H9 (cell line): ENCODE results near the gene UNC5C. TPM values are rescaled to one million over a fixed set of nuclear protein-coding genes. Genes with fewer than 3 reads are reported as not detected.

ENCODE experiments used
- DNase-seq: peaks from one replicate; pipeline ENCODE4 v3.0.0-alpha.2; 2017
- H2AFZ ChIP-seq: one replicate; pipeline ENCODE4 v1.6.1; 2013; ENCODE audit warnings: mild to moderate bottlenecking, low read length, control low read depth, moderate library complexity
- H2AK5ac ChIP-seq: 2 replicates; pipeline ENCODE4 v1.6.1; 2013; ENCODE audit warnings: low read length, control low read depth, mixed read lengths; ENCODE audit not compliant: insufficient read length
- H2BK120ac ChIP-seq: one replicate; pipeline ENCODE4 v1.6.1; 2013; ENCODE audit warnings: low read depth, mild to moderate bottlenecking, low read length, control low read depth, inconsistent platforms; ENCODE audit not compliant: poor library complexity, severe bottlenecking
- H2BK12ac ChIP-seq: 2 replicates; pipeline ENCODE4 v1.6.1; 2013; ENCODE audit warnings: low read length, control low read depth, mixed read lengths, low read depth; ENCODE audit not compliant: insufficient read length
- H2BK15ac ChIP-seq: 2 replicates; pipeline ENCODE4 v1.6.1; 2013; ENCODE audit warnings: low read depth, low read length, control low read depth
- H2BK20ac ChIP-seq: one replicate; pipeline ENCODE4 v1.6.1; 2013; ENCODE audit warnings: low read depth, mild to moderate bottlenecking, low read length, control low read depth, inconsistent platforms; ENCODE audit not compliant: poor library complexity, severe bottlenecking
- H2BK5ac ChIP-seq: 2 replicates; pipeline ENCODE4 v1.6.1; 2013; ENCODE audit warnings: low read length, control low read depth, mixed read lengths; ENCODE audit not compliant: insufficient read length
- H3K14ac ChIP-seq: 2 replicates; pipeline ENCODE4 v1.6.1; 2013; ENCODE audit warnings: low read length, control low read depth; ENCODE audit not compliant: insufficient read depth
- H3K18ac ChIP-seq: 2 replicates; pipeline ENCODE4 v1.6.1; 2013; ENCODE audit warnings: low read depth, mild to moderate bottlenecking, mixed read lengths, low read length, control low read depth; ENCODE audit not compliant: insufficient read length
- H3K23ac ChIP-seq: 2 replicates; pipeline ENCODE4 v1.6.1; 2013; ENCODE audit warnings: low read length, control low read depth, mixed read lengths, low read depth; ENCODE audit not compliant: insufficient read length
- H3K23me2 ChIP-seq: 2 replicates; pipeline ENCODE4 v1.6.1; 2013; ENCODE audit warnings: low read depth, mild to moderate bottlenecking, mixed read lengths, low read length, control low read depth; ENCODE audit not compliant: insufficient read length, poor library complexity, severe bottlenecking
- H3K27ac ChIP-seq: 2 replicates; pipeline ENCODE4 v1.5.1; 2013; ENCODE audit warnings: low read length, control low read depth, mixed read lengths, low read depth; ENCODE audit not compliant: insufficient read length
- H3K27me3 ChIP-seq: 2 replicates; pipeline ENCODE4 v1.6.1; 2013; ENCODE audit warnings: low read length, control low read depth, inconsistent platforms; ENCODE audit not compliant: insufficient read depth
- H3K4ac ChIP-seq: 2 replicates; pipeline ENCODE4 v1.6.1; 2013; ENCODE audit warnings: low read depth, mild to moderate bottlenecking, control low read depth, inconsistent platforms, low read length, moderate library complexity
- H3K4me1 ChIP-seq: 2 replicates; pipeline ENCODE4 v1.6.1; 2013; ENCODE audit warnings: low read length, control low read depth, inconsistent platforms; ENCODE audit not compliant: insufficient read depth
- H3K4me2 ChIP-seq: 2 replicates; pipeline ENCODE4 v1.6.1; 2013; ENCODE audit warnings: low read length, control low read depth, mixed read lengths; ENCODE audit not compliant: insufficient read length, insufficient read depth
- H3K56ac ChIP-seq: 2 replicates; pipeline ENCODE4 v1.6.1; 2013; ENCODE audit warnings: low read depth, mild to moderate bottlenecking, mixed read lengths, low read length, control low read depth; ENCODE audit not compliant: insufficient read length
- H3K79me1 ChIP-seq: 2 replicates; pipeline ENCODE4 v1.6.1; 2013; ENCODE audit warnings: low read depth, mild to moderate bottlenecking, moderate library complexity, low read length, control low read depth, inconsistent platforms; ENCODE audit not compliant: insufficient read depth, poor library complexity, severe bottlenecking
- H3K79me2 ChIP-seq: 2 replicates; pipeline ENCODE4 v1.6.1; 2013; ENCODE audit warnings: low read length, control low read depth, inconsistent platforms; ENCODE audit not compliant: insufficient read depth
- H3K9ac ChIP-seq: 2 replicates; pipeline ENCODE4 v1.6.1; 2013; ENCODE audit warnings: low read length, control low read depth, mixed read lengths; ENCODE audit not compliant: insufficient read length; ENCODE audit errors: extremely low read depth
- H3K9me3 ChIP-seq: one replicate; pipeline ENCODE4 v1.6.1; 2013; ENCODE audit warnings: low read depth, low read length, inconsistent platforms; ENCODE audit not compliant: control insufficient read depth
- H3T11ph ChIP-seq: one replicate; pipeline ENCODE4 v1.6.1; 2013; ENCODE audit warnings: mild to moderate bottlenecking, low read length, control low read depth, inconsistent platforms
- H4K20me1 ChIP-seq: one replicate; pipeline ENCODE4 v1.6.1; 2013; ENCODE audit not compliant: control insufficient read depth, insufficient read length, insufficient read depth
- H4K5ac ChIP-seq: 2 replicates; pipeline ENCODE4 v1.6.1; 2013; ENCODE audit warnings: low read depth, mild to moderate bottlenecking, mixed read lengths, low read length, control low read depth; ENCODE audit not compliant: insufficient read length
- H4K8ac ChIP-seq: replicated peaks from 2 replicates; pipeline ENCODE4 v1.6.1; 2013; ENCODE audit warnings: low read length, control low read depth, mixed read lengths, low read depth; ENCODE audit not compliant: insufficient read length
- H4K91ac ChIP-seq: 2 replicates; pipeline ENCODE4 v1.6.1; 2013; ENCODE audit warnings: low read depth, mild to moderate bottlenecking, moderate library complexity, mixed read lengths, low read length, control low read depth; ENCODE audit not compliant: insufficient read length
- H3K27ac Mint-ChIP-seq, 3 experiments: 2 replicates in 2 of 3; 3 replicates in 1 of 3; pipeline ENCODE4 v1.8.0; 2020 to 2021; ENCODE audit warnings: mixed read lengths in 3 of 3, mild to moderate bottlenecking in 1 of 3, moderate library complexity in 1 of 3
- H3K27me3 Mint-ChIP-seq: 2 replicates; pipeline ENCODE4 v1.8.0; 2021; ENCODE audit warnings: low read depth, mild to moderate bottlenecking, moderate library complexity, mixed read lengths
- H3K36me3 Mint-ChIP-seq, 3 experiments: 2 replicates in 2 of 3; 3 replicates in 1 of 3; pipeline ENCODE4 v1.8.0; 2020 to 2021; ENCODE audit warnings: low read depth in 3 of 3, mixed read lengths in 3 of 3; ENCODE audit not compliant: insufficient read depth in 1 of 3
- H3K4me1 Mint-ChIP-seq, 2 experiments: 2 replicates each; pipeline ENCODE4 v1.8.0; 2020; ENCODE audit warnings: mixed read lengths in 2 of 2
- H3K4me3 Mint-ChIP-seq, 2 experiments: 2 replicates in 1 of 2; 3 replicates in 1 of 2; pipeline ENCODE4 v1.8.0; 2020 to 2021; ENCODE audit warnings: mild to moderate bottlenecking in 2 of 2, mixed read lengths in 2 of 2, moderate library complexity in 1 of 2
- H3K9me3 Mint-ChIP-seq, 2 experiments: 2 replicates in 1 of 2; 3 replicates in 1 of 2; pipeline ENCODE4 v1.8.0; 2020; ENCODE audit warnings: mild to moderate bottlenecking in 2 of 2, mixed read lengths in 2 of 2, moderate library complexity in 1 of 2
- CTCF ChIP-seq: fragments of 200-600 bp; sonication (generic); conservative IDR thresholded peaks from 3 replicates; pipeline ENCODE4 v1.8.0; 2021; ENCODE audit warnings: antibody characterized with exemption, mild to moderate bottlenecking
- WGBS: extraction: QIAGEN DNeasy Blood & Tissue Kit; methylation state at CpG from one replicate; pipeline ENCODE4 v1.1.7; 2013; ENCODE audit warnings: missing lambda C conversion rate, low lambda C conversion rate, mixed read lengths; ENCODE audit not compliant: insufficient read length; ENCODE audit errors: extremely low coverage; 5-methylcytosine and 5-hydroxymethylcytosine counted together
- total RNA-seq: library from RNA; stranded (reverse); gene quantifications from 2 replicates; pipeline ENCODE4 v1.2.1, GENCODE V29; 2021

Gene UNC5C
- total RNA-seq, 1 experiment from 2014 or later, result not detected

- Histone ChIP-seq H2BK15ac (no peak overlapping the region), H2BK12ac (no peak overlapping the region), H3T11ph (no peak overlapping the region), H4K91ac (no peak overlapping the region), H3K23me2 (no peaks in the 10 kb centered on the region), H2BK120ac (no peak overlapping the region), H3K4me2 (no peak overlapping the region), H4K5ac (no peak overlapping the region), H3K9ac (no peak overlapping the region), H2AFZ (no peak overlapping the region), H2BK20ac (no peak overlapping the region), H4K8ac (no peak overlapping the region), H3K56ac (no peak overlapping the region), H3K18ac (no peak overlapping the region), H3K27ac (no peak overlapping the region), H2BK5ac (no peak overlapping the region), H3K4ac (no peak overlapping the region), H3K23ac (no peak overlapping the region), H3K27me3 (no peaks in the 10 kb centered on the region), H3K79me1 (no peaks in the 10 kb centered on the region), H3K4me1 (no peaks in the 10 kb centered on the region; the same call in 1 of the 2 replicates), H4K20me1 (no peaks in the 10 kb centered on the region), H3K9me3 (no peaks in the 10 kb centered on the region), H2AK5ac (no peak overlapping the region), H3K14ac (no peak overlapping the region), H3K79me2 (no peaks in the 10 kb centered on the region)
- Mint-ChIP-seq H3K36me3 (no peaks in the 10 kb centered on the region; a peak in 1 of 7 replicates), H3K27ac (no peak overlapping the region), H3K4me1 (0 out of 4 replicates have a peak, but pooled peaks cover 0 to 3% of the 10 kb centered on the region in 2 experiments), H3K4me3 (no peak overlapping the region), H3K27me3 (no peaks in the 10 kb centered on the region), H3K9me3 (no peaks in the 10 kb centered on the region; a peak in 1 of 5 replicates)
- TF ChIP-seq CTCF, result no peak
- no peak for DNase-seq
- no CpG with 5 or more reads among the region's 7 CpGs for WGBS
These were observed 31.0 kb downstream of the UNC5C start for GRCh38 chr4:95517576-95518345.
